Activated CD4-positive, alpha-beta T cell treated with anti-CD3 and anti-CD28 coated beads for 36 hours (primary cell): ENCODE data around the gene MRPS18A. TPM values are rescaled to one million over a fixed set of nuclear protein-coding genes. Genes with fewer than 3 reads are reported as not detected.

Experiments
- ATAC-seq: fragments of 200-7000 bp; cut with Tn5 transposase; one replicate; pipeline ENCODE4 v1.10.0; 2021; ENCODE audit warnings: mild to moderate bottlenecking, moderate library complexity
- CTCF ChIA-PET: fragments of 350-600 bp; sonication (Branson Sonifier 250); formaldehyde crosslinking; loops from one replicate; lab custom pipeline; 2021; ENCODE audit warnings: antibody characterized with exemption; lab: Charles Lee
- POLR2A ChIA-PET: fragments of 350-600 bp; sonication (Branson Sonifier 250); formaldehyde crosslinking; loops from one replicate; lab custom pipeline; 2021; ENCODE audit warnings: antibody characterized with exemption, inconsistent platforms; lab: Charles Lee
- DNase-seq: peaks from one replicate; pipeline ENCODE4 v3.0.0-alpha.2; 2020
- H3K27ac Mint-ChIP-seq: one replicate; pipeline ENCODE4 v1.8.0; 2021; ENCODE audit warnings: mixed read lengths
- H3K27me3 Mint-ChIP-seq: one replicate; pipeline ENCODE4 v1.8.0; 2021; ENCODE audit warnings: mixed read lengths
- H3K36me3 Mint-ChIP-seq: one replicate; pipeline ENCODE4 v1.8.0; 2021; ENCODE audit warnings: low read depth, mixed read lengths
- H3K4me1 Mint-ChIP-seq: one replicate; pipeline ENCODE4 v1.8.0; 2021; ENCODE audit warnings: mixed read lengths
- H3K4me3 Mint-ChIP-seq: one replicate; pipeline ENCODE4 v1.8.0; 2021; ENCODE audit warnings: mild to moderate bottlenecking, moderate library complexity, mixed read lengths
- H3K9me3 Mint-ChIP-seq: one replicate; pipeline ENCODE4 v1.8.0; 2021; ENCODE audit warnings: low read depth, mixed read lengths
- intact Hi-C, 2 experiments: fragments of 100-400 bp; cut with DNase I in 1 of 2; cut with micrococcal nuclease in 1 of 2; formaldehyde crosslinking; loops; one replicate each; pipeline versions ENCODE4 v1.14.2 to v1.15.1; 2022 to 2024; cut with DNase I, micrococcal nuclease
- total RNA-seq, 2 experiments: library from RNA; stranded (reverse); gene quantifications; one replicate each; pipeline ENCODE4 v1.2.3, GENCODE V29; 2021

Gene MRPS18A
- total RNA-seq, 2 experiments from 2014 or later: 54.0 to 68.7 TPM

DNA sequence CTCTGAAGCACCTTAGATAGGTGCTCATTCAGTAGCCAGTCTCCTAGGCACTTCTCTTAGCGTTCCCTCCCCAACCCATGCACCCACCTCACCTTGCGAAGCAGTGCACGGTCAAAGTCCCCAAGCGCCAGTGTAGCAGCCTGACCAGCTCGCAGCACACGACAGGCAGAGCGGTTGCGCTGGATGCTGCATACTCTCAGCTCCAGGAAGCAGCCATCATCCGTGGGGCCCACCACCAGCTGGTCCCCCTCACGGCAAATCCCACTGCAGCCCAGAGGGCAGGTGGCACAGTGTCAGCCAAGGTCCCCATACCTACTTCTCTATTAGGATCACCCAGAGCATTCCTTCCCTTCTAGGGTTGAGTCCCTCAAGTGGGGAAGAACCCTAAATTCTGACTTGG lies 65.0 kb downstream of the MRPS18A start:
- CTCF ChIA-PET: no interaction called here
- no peak overlapping the region for H3K27ac Mint-ChIP-seq
- intact Hi-C loops: no loop called here
- H3K4me3 Mint-ChIP-seq: no peak overlapping the region
- DNase-seq: no peak
- H3K9me3 Mint-ChIP-seq: no peaks in the 10 kb centered on the region
- POLR2A ChIA-PET: no interaction called here
- H3K4me1 Mint-ChIP-seq: peaks cover 11% of the 10 kb centered on the region
- no peaks in the 10 kb centered on the region for H3K27me3 Mint-ChIP-seq
- ATAC-seq: no peak
- H3K36me3 Mint-ChIP-seq: peaks cover 58% of the 10 kb centered on the region

DNA sequence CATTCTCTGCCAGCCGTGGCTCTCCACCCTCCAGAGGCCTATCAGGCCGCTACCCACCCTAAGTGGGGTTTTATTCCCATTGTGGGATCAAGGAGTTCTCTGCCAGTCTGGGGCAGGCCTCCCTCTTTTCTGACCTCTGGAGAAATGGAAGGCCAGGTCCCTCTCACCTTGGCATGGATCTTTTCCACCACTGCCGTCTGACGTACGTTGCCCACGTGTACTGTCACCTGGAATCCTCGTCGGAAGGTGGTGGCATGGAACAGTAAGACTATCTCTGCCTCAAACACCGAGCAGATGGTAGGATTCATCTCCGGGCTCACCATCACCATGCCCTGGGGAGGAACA lies 65.8 kb downstream of the MRPS18A start:
- ChIA-PET CTCF (no interaction called here), POLR2A (interaction anchor here (0.9 kb wide), 1 partner anchor 8 kb away, joined by 3 read pairs; no protein-coding TSS in a partner anchor)
- intact Hi-C loops: no loop called here
- no peaks in the 10 kb centered on the region for H3K27me3 Mint-ChIP-seq
- H3K36me3 Mint-ChIP-seq: peaks cover 60% of the 10 kb centered on the region
- DNase-seq (no peak), ATAC-seq (no peak)
- no peak overlapping the region for H3K4me3 Mint-ChIP-seq
- H3K4me1 Mint-ChIP-seq: peaks cover 4% of the 10 kb centered on the region
- H3K27ac Mint-ChIP-seq: no peak overlapping the region
- no peaks in the 10 kb centered on the region for H3K9me3 Mint-ChIP-seq

Other genes with a start within 250 kb of the MRPS18A start
- 1 to 10 TPM; 1.9 to 2.0 TPM for gene DLK2, start 232.2 kb downstream of the MRPS18A start, total RNA-seq
- gene TJAP1, start 210.2 kb downstream of the MRPS18A start, total RNA-seq: 10 to 100 TPM; 35.6 to 37.2 TPM
- gene LRRC73, start 177.4 kb downstream of the MRPS18A start, total RNA-seq: under 1 TPM; 0.18 to 0.19 TPM
- gene YIPF3, start 170.9 kb downstream of the MRPS18A start, total RNA-seq: 10 to 100 TPM; 38.0 to 39.6 TPM
- 10 to 100 TPM; 43.4 to 52.9 TPM for gene POLR1C, start 170.7 kb downstream of the MRPS18A start, total RNA-seq
- 100 to 1,000 TPM; 108 to 109 TPM for gene XPO5, start 111.8 kb downstream of the MRPS18A start, total RNA-seq
- 10 to 100 TPM; 35.2 to 37.9 TPM for gene POLH, start 111.6 kb downstream of the MRPS18A start, total RNA-seq
- gene GTPBP2, start 58.5 kb downstream of the MRPS18A start, total RNA-seq: 10 to 100 TPM; 59.8 to 64.6 TPM
- gene MAD2L1BP, start 52.0 kb downstream of the MRPS18A start, total RNA-seq: 10 to 100 TPM; 35.1 to 35.3 TPM
- not detected for gene RSPH9, start 42.8 kb downstream of the MRPS18A start, total RNA-seq
- gene VEGFA, start 82.4 kb upstream of the MRPS18A start, total RNA-seq: 10 to 100 TPM; 64.6 to 72.8 TPM